OCI-LY3 (cell line): ENCODE results near the gene LRRC7.

Experiments used
- H2AFZ ChIP-seq: fragments of 200-600, 300-600 bp; shearing (Covaris generic); 2 replicates; pipeline ENCODE4 v1.6.0; 2014; ENCODE audit warnings: antibody characterized with exemption, low read depth, low read length
- H3K27ac ChIP-seq: fragments of 200-600, 300-600 bp; sonication (generic); 2 replicates; pipeline ENCODE4 v1.5.1; 2014; ENCODE audit warnings: mild to moderate bottlenecking, low read length, moderate library complexity, mixed read lengths
- H3K27me3 ChIP-seq: fragments of 200-600, 300-600 bp; sonication (generic); 2 replicates; pipeline ENCODE4 v1.6.1; 2014; ENCODE audit warnings: low read depth, low read length, mixed read lengths
- H3K36me3 ChIP-seq: fragments of 200-600, 300-600 bp; sonication (generic); replicated peaks from 2 replicates; pipeline ENCODE3; 2014; ENCODE audit warnings: low read depth, low read length, mixed read lengths
- H3K4me1 ChIP-seq: fragments of 300-600, 200-600 bp; sonication (generic); 2 replicates; pipeline ENCODE4 v1.6.1; 2014; ENCODE audit warnings: low read length, mixed read lengths
- H3K4me2 ChIP-seq: fragments of 200-600, 300-600 bp; sonication (generic); 2 replicates; pipeline ENCODE4 v1.6.1; 2014; ENCODE audit warnings: low read length, mixed read lengths
- H3K4me3 ChIP-seq: fragments of 300-600, 200-600 bp; sonication (generic); 2 replicates; pipeline ENCODE4 v1.5.1; 2014; ENCODE audit warnings: antibody characterized with exemption, mild to moderate bottlenecking, low read length, moderate library complexity
- H3K79me2 ChIP-seq: fragments of 300-600, 200-600 bp; shearing (Covaris generic); 2 replicates; pipeline ENCODE4 v1.6.1; 2014; ENCODE audit warnings: mild to moderate bottlenecking, low read length, mixed read lengths
- H3K9ac ChIP-seq: fragments of 300-600, 200-600 bp; shearing (Covaris generic); 2 replicates; pipeline ENCODE4 v1.6.0; 2014; ENCODE audit warnings: mild to moderate bottlenecking, low read length, moderate library complexity
- H3K9me3 ChIP-seq: fragments of 200-600, 300-600 bp; shearing (Covaris generic); 2 replicates; pipeline ENCODE4 v1.6.1; 2014; ENCODE audit warnings: low read length, mixed read lengths; ENCODE audit not compliant: insufficient read depth
- H4K20me1 ChIP-seq: fragments of 200-600, 300-600 bp; sonication (generic); 2 replicates; pipeline ENCODE4 v1.6.1; 2016; ENCODE audit warnings: low read length, mixed read lengths; ENCODE audit not compliant: insufficient read depth
- CTCF ChIP-seq: fragments of 200-600, 300-600 bp; sonication (generic); IDR thresholded peaks from 2 replicates; pipeline ENCODE4 v1.5.1; 2014; ENCODE audit warnings: antibody characterized with exemption, low read length, low read depth
- EZH2phosphoT487 ChIP-seq: fragments of 200-600 bp; shearing (Covaris generic); IDR thresholded peaks from 2 replicates; pipeline ENCODE4 v1.6.1; 2018; ENCODE audit warnings: antibody characterized with exemption, mixed run types, low read depth

The LRRC7 gene

GRCh38 chr1:70091811-70092210, 524.1 kb downstream of the LRRC7 start:
- Histone ChIP-seq H3K4me3 (no peak overlapping the region), H3K36me3 (no peaks in the 10 kb centered on the region), H4K20me1 (no peaks in the 10 kb centered on the region), H3K4me2 (no peak overlapping the region), H3K9ac (no peak overlapping the region), H3K79me2 (no peaks in the 10 kb centered on the region), H2AFZ (no peak overlapping the region), H3K9me3 (no peaks in the 10 kb centered on the region), H3K27me3 (no peaks in the 10 kb centered on the region), H3K4me1 (no peaks in the 10 kb centered on the region), H3K27ac (no peak overlapping the region)
- no peak for TF ChIP-seq CTCF
- TF ChIP-seq EZH2phosphoT487, result no peak

DNA sequence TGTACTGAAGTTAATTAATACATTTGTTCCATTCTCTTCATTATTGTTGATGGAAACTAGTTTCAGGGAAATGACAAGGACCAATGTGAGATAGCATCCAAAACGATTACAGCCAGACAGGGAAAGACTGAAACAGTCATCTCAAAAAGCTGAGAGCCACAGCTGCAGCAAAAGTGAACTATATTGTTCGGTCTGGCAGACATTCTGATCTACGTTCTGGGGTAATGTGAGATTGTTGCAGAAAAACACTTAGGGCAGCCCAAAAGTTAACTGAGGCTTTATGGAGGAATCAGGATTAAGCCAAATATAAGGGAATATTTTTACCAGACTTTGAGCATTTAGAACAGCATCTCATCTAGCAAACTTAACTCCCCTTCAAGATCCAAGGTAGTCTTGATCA, 524.8 kb downstream of the LRRC7 start:
- H3K9ac ChIP-seq, result no peak overlapping the region
- H3K36me3 ChIP-seq, result no peaks in the 10 kb centered on the region
- H3K79me2 ChIP-seq, result no peaks in the 10 kb centered on the region
- no peak overlapping the region for H3K27ac ChIP-seq
- H3K4me3 ChIP-seq, result no peak overlapping the region
- H3K4me1 ChIP-seq, result no peaks in the 10 kb centered on the region
- no peak overlapping the region for H3K4me2 ChIP-seq
- no peak for TF ChIP-seq CTCF
- no peak for TF ChIP-seq EZH2phosphoT487
- H2AFZ ChIP-seq, result no peak overlapping the region
- H3K27me3 ChIP-seq, result no peaks in the 10 kb centered on the region
- no peaks in the 10 kb centered on the region for H4K20me1 ChIP-seq
- no peaks in the 10 kb centered on the region for H3K9me3 ChIP-seq

GRCh38 chr1:70093250-70093975, 525.7 kb downstream of the LRRC7 start:
- Histone ChIP-seq H2AFZ (no peak overlapping the region), H4K20me1 (no peaks in the 10 kb centered on the region), H3K27me3 (no peaks in the 10 kb centered on the region), H3K79me2 (no peaks in the 10 kb centered on the region), H3K36me3 (no peaks in the 10 kb centered on the region), H3K4me2 (no peak overlapping the region), H3K9me3 (no peaks in the 10 kb centered on the region), H3K9ac (no peak overlapping the region), H3K4me3 (no peak overlapping the region), H3K4me1 (no peaks in the 10 kb centered on the region), H3K27ac (no peak overlapping the region)
- TF ChIP-seq EZH2phosphoT487, result no peak
- no peak for TF ChIP-seq CTCF

GRCh38 chr1:70101231-70101630, 533.5 kb downstream of the LRRC7 start:
- no peak overlapping the region for H3K4me2 ChIP-seq
- no peaks in the 10 kb centered on the region for H3K4me1 ChIP-seq
- no peaks in the 10 kb centered on the region for H4K20me1 ChIP-seq
- no peaks in the 10 kb centered on the region for H3K9me3 ChIP-seq
- no peak overlapping the region for H3K4me3 ChIP-seq
- H3K27ac ChIP-seq, result no peak overlapping the region
- no peak overlapping the region for H3K9ac ChIP-seq
- no peaks in the 10 kb centered on the region for H3K79me2 ChIP-seq
- no peak overlapping the region for H2AFZ ChIP-seq
- H3K27me3 ChIP-seq, result no peaks in the 10 kb centered on the region
- H3K36me3 ChIP-seq, result no peaks in the 10 kb centered on the region
- no peak for TF ChIP-seq CTCF
- TF ChIP-seq EZH2phosphoT487, result no peak
